C4-2B (cell line): ENCODE results near the gene ITGAD.

Experiments
- H3K27ac ChIP-seq: fragments of 450-650 bp; 2 replicates; pipeline ENCODE4 v1.5.1; 2017
- CTCF ChIP-seq: fragments of 450-650 bp; conservative IDR thresholded peaks from 2 replicates; pipeline ENCODE4 v1.5.1; 2017; ENCODE audit warnings: mild to moderate bottlenecking
- ZFX ChIP-seq: fragments of 450-650 bp; IDR thresholded peaks from 2 replicates; pipeline ENCODE4 v1.6.1; 2017

Gene ITGAD

DNA sequence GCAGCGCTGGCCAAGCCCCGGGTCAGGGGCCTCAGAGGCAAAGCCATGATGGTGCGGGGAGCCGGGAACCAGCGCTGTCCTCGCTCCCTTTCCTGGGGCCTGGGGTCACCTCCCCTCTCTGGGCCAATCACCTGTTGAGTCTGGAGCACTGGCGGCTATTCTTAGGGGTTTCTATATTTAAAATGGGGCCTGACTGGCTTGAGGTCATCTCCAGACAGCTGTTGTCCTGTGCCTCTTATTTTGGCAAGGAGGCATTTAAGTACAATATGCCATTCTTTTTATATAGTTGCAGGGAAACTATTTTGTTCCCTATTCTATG lies 35.1 kb downstream of the ITGAD start, which contains the start of gene COX6A2:
Gene COX6A2, minus strand, starts transcription at position 82 of the 319 bp plus-strand sequence. Its CDS starts 35 bp downstream, at position 47.
- TF ChIP-seq ZFX (no peak), CTCF (no peak)
- H3K27ac ChIP-seq, result no peak within 1 kb of the TSS

DNA sequence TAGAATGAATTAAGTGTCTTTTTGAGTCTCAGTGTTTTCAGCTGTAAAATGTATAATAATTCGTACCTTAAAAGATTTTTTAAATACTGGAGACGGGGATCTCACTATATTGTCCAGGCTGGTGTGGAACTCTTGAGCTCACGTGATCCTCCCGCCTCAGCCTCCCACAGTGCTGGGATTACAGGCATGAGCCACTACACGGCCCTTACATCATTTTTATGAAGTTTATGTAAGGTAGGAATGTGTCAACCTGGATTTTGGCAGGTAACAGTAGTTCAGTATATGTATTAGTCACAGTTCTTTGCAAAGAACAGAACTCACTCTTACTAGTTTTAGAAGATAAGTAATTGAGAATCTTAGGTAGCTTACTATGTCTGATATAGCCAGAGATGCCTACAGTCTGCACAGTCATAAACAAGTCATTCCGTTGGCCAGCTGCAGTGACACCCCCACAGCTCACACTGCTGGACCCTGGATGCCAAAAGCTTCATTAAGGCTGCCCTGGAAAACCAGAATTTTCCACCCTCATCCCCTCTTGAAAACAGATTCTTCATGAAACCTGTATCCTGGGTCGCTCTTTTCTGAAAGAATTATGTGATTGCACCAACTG lies 35.6 kb downstream of the ITGAD start:
- no peak overlapping the region for H3K27ac ChIP-seq
- TF ChIP-seq CTCF (no peak), ZFX (no peak)

DNA sequence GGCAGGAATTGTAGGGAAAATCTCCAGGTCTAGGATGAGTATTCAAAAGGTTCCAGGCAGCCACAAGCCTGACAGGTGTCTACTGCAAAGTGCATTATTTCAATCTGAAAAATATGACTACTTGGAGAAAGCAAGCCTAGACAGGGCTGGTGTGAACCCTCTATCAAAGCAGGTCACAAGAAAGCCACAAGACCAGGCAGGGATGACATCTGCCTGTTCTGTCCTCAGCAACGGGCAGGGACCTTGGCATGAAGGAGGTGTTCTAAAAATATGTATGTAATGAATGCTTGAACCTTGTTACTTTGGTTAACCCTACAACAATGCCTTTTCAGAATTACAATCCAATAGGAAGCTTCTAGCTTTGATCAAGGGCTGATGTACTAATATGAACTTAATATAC lies 36.2 kb downstream of the ITGAD start:
- no peak for TF ChIP-seq CTCF
- no peak for TF ChIP-seq ZFX
- no peak overlapping the region for H3K27ac ChIP-seq

DNA sequence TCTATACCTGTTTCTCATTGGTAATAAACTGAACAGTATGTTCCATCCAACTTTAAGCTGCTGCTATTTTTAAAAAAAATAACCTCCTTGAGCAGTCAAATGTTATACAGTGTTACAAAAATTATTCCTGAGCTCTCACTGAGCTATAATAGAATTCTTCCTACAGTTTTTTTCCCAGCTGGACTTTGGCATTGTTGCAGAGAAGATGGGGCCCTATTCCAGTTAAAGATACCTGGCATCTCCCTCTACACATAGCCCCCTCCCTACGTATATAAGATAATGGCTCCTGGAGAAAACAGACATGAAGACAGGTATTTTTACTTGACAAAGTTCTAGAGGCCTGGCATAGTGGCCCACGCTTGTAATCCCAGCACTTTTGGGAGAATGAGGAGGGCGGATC lies 36.7 kb downstream of the ITGAD start:
- no peak for TF ChIP-seq ZFX
- TF ChIP-seq CTCF, result no peak
- no peak overlapping the region for H3K27ac ChIP-seq

DNA sequence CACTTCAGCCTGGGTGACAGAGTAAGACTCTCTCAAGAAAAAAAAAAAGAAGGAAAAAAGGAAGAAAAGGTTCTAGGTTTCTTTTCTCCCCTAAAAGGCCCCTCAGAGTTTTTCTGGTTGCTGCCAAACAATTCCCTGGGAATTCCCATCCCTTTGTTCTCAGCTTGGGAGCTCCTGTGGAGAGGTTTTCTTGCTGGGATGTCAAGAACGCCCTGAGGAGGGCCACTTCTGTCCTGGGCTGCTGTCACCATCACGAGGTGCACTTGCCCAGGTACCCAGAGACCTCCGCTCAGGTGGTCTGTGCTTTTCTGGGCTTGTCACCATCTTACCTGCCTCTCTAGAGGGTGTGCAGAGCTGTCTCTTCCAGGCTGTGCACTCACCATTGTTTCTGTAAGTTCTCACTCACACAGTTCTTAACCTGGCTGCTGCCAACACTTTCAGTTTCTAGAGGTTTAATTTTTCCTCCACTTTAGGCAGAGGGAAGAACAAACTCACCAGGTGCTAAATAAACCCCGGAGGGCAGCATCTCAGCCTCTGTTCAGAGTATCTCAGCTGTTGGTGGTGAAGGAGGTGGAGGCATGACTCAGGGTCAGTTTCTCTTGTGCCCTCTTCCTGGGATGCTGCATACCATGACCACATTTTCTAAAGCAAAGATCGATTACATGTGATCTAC lies 37.4 kb downstream of the ITGAD start:
- TF ChIP-seq ZFX, result no peak
- no peak for TF ChIP-seq CTCF
- H3K27ac ChIP-seq, result no peak overlapping the region

DNA sequence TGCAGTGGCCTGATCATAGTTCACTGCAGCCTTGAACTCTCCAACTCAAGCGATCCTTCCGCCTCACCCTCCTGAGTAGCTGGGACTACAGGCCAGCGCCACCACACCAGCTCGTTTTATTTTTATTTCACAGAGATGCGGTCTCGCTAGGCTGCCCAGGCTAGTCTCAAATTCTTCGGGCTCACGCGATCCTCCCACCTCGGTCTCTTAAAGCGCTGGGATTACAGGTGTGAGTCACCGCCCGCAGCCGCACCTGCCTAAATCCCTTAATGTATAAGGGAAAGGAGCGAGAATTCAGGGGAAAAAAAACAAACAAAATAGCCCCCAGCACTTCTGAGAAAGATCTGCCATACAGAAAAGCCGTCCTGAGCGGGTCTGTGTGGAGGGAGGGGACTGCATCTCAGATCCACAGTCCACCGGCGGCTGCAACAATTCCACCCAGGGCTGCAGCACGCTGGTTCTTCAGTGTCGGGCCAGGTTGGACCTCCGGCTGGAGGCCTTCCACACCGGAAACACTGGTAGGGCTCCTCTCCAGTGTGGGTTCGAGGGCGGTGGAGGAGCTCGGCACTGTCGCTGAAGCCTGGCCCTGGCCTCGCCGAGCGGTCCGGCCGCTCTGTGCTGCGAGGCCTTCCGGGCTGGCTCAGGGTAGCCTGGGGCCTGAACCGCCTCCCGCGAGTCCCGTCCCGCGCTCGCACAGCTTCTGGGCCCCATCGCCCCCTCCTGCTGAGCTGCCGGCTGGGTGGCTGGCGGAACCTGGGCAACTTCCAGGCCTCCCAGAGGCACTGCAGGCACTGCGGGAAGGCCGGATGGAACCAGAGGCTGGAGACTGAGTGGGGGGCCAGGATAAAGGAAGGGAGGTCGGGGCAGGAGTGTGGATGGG lies 42.4 kb downstream of the ITGAD start:
- no peak for TF ChIP-seq ZFX
- TF ChIP-seq CTCF, result no peak
- no peak overlapping the region for H3K27ac ChIP-seq
